Neural cell (in vitro differentiated cells): ENCODE results near the gene RBMS3.

Experiments used
- CTCF ChIP-seq: fragments of 450-650 bp; IDR thresholded peaks from 2 replicates; pipeline ENCODE4 v1.5.1; 2014; ENCODE audit warnings: antibody characterized with exemption, mild to moderate bottlenecking, moderate library complexity; ENCODE audit not compliant: poor library complexity, severe bottlenecking
- EP300 ChIP-seq: fragments of 450-650 bp; conservative IDR thresholded peaks from 2 replicates; pipeline ENCODE4 v1.6.1; 2014; ENCODE audit warnings: antibody characterized with exemption, mild to moderate bottlenecking, moderate library complexity; ENCODE audit not compliant: poor library complexity, severe bottlenecking
- EZH2 ChIP-seq: fragments of 200-600, 300-800 bp; shearing (Covaris generic), sonication (generic); IDR thresholded peaks from 2 replicates; pipeline ENCODE4 v1.6.1; 2014; ENCODE audit warnings: antibody characterized with exemption, low read length, borderline replicate concordance, mild to moderate bottlenecking; ENCODE audit not compliant: insufficient read depth, poor library complexity, severe bottlenecking
- MXI1 ChIP-seq: fragments of 450-650 bp; conservative IDR thresholded peaks from 2 replicates; pipeline ENCODE4 v1.6.1; 2014; ENCODE audit warnings: antibody characterized with exemption, mild to moderate bottlenecking; ENCODE audit not compliant: poor library complexity, severe bottlenecking
- POLR2AphosphoS5 ChIP-seq: IDR thresholded peaks from 2 replicates; pipeline ENCODE4 v1.6.1; 2012
- RAD21 ChIP-seq: fragments of 450-650 bp; conservative IDR thresholded peaks from 2 replicates; pipeline ENCODE4 v1.6.1; 2014; ENCODE audit warnings: antibody characterized with exemption, mild to moderate bottlenecking, moderate library complexity
- REST ChIP-seq: IDR thresholded peaks from 2 replicates; pipeline ENCODE4 v1.6.1; 2012; ENCODE audit warnings: borderline replicate concordance
- TAF1 ChIP-seq: IDR thresholded peaks from 2 replicates; pipeline ENCODE4 v1.6.1; 2012; ENCODE audit warnings: low read depth

- no peak for TF ChIP-seq EZH2
- no peak for TF ChIP-seq TAF1
- no peak for TF ChIP-seq CTCF
- TF ChIP-seq EP300: no peak
- no peak for TF ChIP-seq RAD21
- no peak for TF ChIP-seq REST
- no peak for TF ChIP-seq POLR2AphosphoS5
- TF ChIP-seq MXI1: no peak
Observed at GRCh38 chr3:29317659-29318173, 36.8 kb downstream of the RBMS3 start.
